B cell (primary cell): ENCODE data around the gene GGA2. TPM values are rescaled to one million over a fixed set of nuclear protein-coding genes. Genes with fewer than 3 reads are reported as not detected.

Experiments
- ATAC-seq: fragments of 200-7000 bp; cut with Tn5 transposase; one replicate; pipeline ENCODE4 v1.10.0; 2021; ENCODE audit warnings: low read depth, mild to moderate bottlenecking, moderate number of reproducible peaks, moderate library complexity
- CTCF ChIA-PET: fragments of 350-600 bp; sonication (Branson Sonifier 250); formaldehyde crosslinking; loops from one replicate; lab custom pipeline; 2021; ENCODE audit warnings: antibody characterized with exemption, inconsistent platforms; lab: Charles Lee
- POLR2A ChIA-PET: fragments of 350-600 bp; sonication (Branson Sonifier 250); formaldehyde crosslinking; loops from one replicate; lab custom pipeline; 2021; ENCODE audit warnings: antibody characterized with exemption; lab: Charles Lee
- DNase-seq: peaks from one replicate; pipeline ENCODE4 v3.0.0; 2013
- H2AFZ ChIP-seq: 2 replicates; pipeline ENCODE4 v1.6.1; 2012; ENCODE audit warnings: mild to moderate bottlenecking, low read depth, low read length; ENCODE audit not compliant: insufficient read depth, poor library complexity, severe bottlenecking
- H3K27ac ChIP-seq, 2 donors: 1 replicate in 1 of 2; 2 replicates in 1 of 2; pipeline ENCODE4 v1.5.1; 2012 to 2013; ENCODE audit warnings: low read length in 2 of 2, mild to moderate bottlenecking in 2 of 2, moderate library complexity in 1 of 2
- H3K27me3 ChIP-seq, 4 experiments: fragments of 200-600 bp in 1 of 4; sonication (generic) in 1 of 4; replicated peaks in 1 of 4; 1 replicate in 2 of 4; 2 replicates in 2 of 4; pipeline versions ENCODE4 v1.6.1 to v1.7.0; 2013 to 2016; ENCODE audit warnings: low read length in 3 of 4, mild to moderate bottlenecking in 2 of 4, mixed read lengths in 1 of 4, moderate library complexity in 1 of 4; ENCODE audit not compliant: insufficient read depth in 4 of 4, control insufficient read depth in 3 of 4; ENCODE audit errors: control extremely low read depth in 1 of 4
- H3K36me3 ChIP-seq, 2 experiments: replicated peaks in 1 of 2; 1 replicate in 1 of 2; 2 replicates in 1 of 2; pipeline versions ENCODE4 v1.6.1 to v1.7.1; 2013; ENCODE audit warnings: low read length in 1 of 2; ENCODE audit not compliant: insufficient read depth in 2 of 2, control insufficient read depth in 1 of 2; ENCODE audit errors: control extremely low read depth in 1 of 2, extremely low read depth in 1 of 2
- H3K4me1 ChIP-seq, 2 donors: fragments of 200-600 bp in 1 of 2; sonication (generic) in 1 of 2; 1 replicate in 1 of 2; 2 replicates in 1 of 2; pipeline versions ENCODE4 v1.5.1 to v1.6.1; 2013 to 2017; ENCODE audit warnings: low read length in 2 of 2; ENCODE audit not compliant: control insufficient read depth in 2 of 2, insufficient read depth in 2 of 2
- H3K4me2 ChIP-seq: replicated peaks from 2 replicates; pipeline ENCODE3; 2012; ENCODE audit warnings: mild to moderate bottlenecking, low read depth, low read length; ENCODE audit not compliant: poor library complexity, severe bottlenecking
- H3K4me3 ChIP-seq, 5 experiments: fragments of 200-600 bp in 1 of 5; sonication (generic) in 1 of 5; 1 replicate in 3 of 5; 2 replicates in 2 of 5; pipeline versions ENCODE4 v1.5.1 to v1.7.0; 2011 to 2016; ENCODE audit warnings: low read length in 4 of 5, mild to moderate bottlenecking in 4 of 5, low read depth in 2 of 5, control low read depth in 1 of 5, moderate library complexity in 1 of 5; ENCODE audit not compliant: insufficient read depth in 1 of 5; ENCODE audit errors: control extremely low read depth in 1 of 5, extremely low read depth in 1 of 5
- H3K79me2 ChIP-seq: fragments of 200-600 bp; sonication (generic); one replicate; pipeline ENCODE4 v1.6.0; 2016; ENCODE audit warnings: low read length; ENCODE audit not compliant: control insufficient read depth, insufficient read depth
- H3K9ac ChIP-seq: fragments of 200-600 bp; sonication (generic); 2 replicates; pipeline ENCODE4 v1.6.1; 2017; ENCODE audit warnings: mild to moderate bottlenecking, low read length, moderate library complexity
- H3K9me3 ChIP-seq, 3 donors: one replicate each; pipeline versions ENCODE4 v1.6.1 to v1.7.1; 2013; ENCODE audit warnings: low read length in 2 of 3; ENCODE audit not compliant: control insufficient read depth in 2 of 3, insufficient read depth in 1 of 3; ENCODE audit errors: control extremely low read depth in 1 of 3
- H4K20me1 ChIP-seq: 2 replicates; pipeline ENCODE4 v1.6.0; 2012; ENCODE audit warnings: mild to moderate bottlenecking, low read length; ENCODE audit not compliant: insufficient read depth, control insufficient read depth, poor library complexity, severe bottlenecking
- H3K27ac Mint-ChIP-seq: one replicate; pipeline ENCODE4 v1.8.0; 2021; ENCODE audit warnings: mixed read lengths
- H3K27me3 Mint-ChIP-seq: one replicate; pipeline ENCODE4 v1.8.0; 2021; ENCODE audit warnings: mixed read lengths
- H3K4me1 Mint-ChIP-seq: one replicate; pipeline ENCODE4 v1.8.0; 2021; ENCODE audit warnings: mixed read lengths
- H3K4me3 Mint-ChIP-seq: one replicate; pipeline ENCODE4 v1.8.0; 2021; ENCODE audit warnings: mixed read lengths
- H3K9me3 Mint-ChIP-seq: one replicate; pipeline ENCODE4 v1.8.0; 2022; ENCODE audit warnings: mixed read lengths; ENCODE audit not compliant: insufficient read depth
- EZH2 ChIP-seq: IDR thresholded peaks from 2 replicates; pipeline ENCODE4 v1.6.1; 2012; ENCODE audit warnings: borderline replicate concordance, low read depth, mild to moderate bottlenecking, moderate library complexity, low read length; ENCODE audit not compliant: insufficient read depth, poor library complexity, severe bottlenecking
- WGBS: methylation state at CpG from one replicate; pipeline ENCODE4 v1.1.5; 2013; ENCODE audit warnings: missing lambda C conversion rate; ENCODE audit not compliant: insufficient coverage; 5-methylcytosine and 5-hydroxymethylcytosine counted together
- intact Hi-C: fragments of 100-400 bp; cut with micrococcal nuclease; formaldehyde crosslinking; loops from one replicate; pipeline ENCODE4 v1.10.0; 2022
- polyA plus RNA-seq: library from polyadenylated mRNA; depleted of rRNA; stranded (reverse); fragments of >200 nt; gene quantifications from 2 replicates; pipeline ENCODE4 v1.2.3, GENCODE V29; 2012
- total RNA-seq, 2 donors: library from RNA; stranded (reverse); fragments of 120-200 nt in 1 of 2; gene quantifications; 1 replicate in 1 of 2; 2 replicates in 1 of 2; pipeline versions ENCODE4 v1.2.3 to v1.2.4, GENCODE V29; 2013 to 2022
- TF ChIP-seq, protein P1 (sequence below): fragments of 200-600 bp; IDR thresholded peaks from one replicate; pipeline ENCODE4 v1.8.0; 2022; ENCODE audit warnings: antibody characterized with exemption, mild to moderate bottlenecking

The GGA2 gene
- total and polyA plus RNA-seq, 2 donors (not counting 1 experiment from before 2014, with no cell fraction given), result 227 to 832 TPM

DNA sequence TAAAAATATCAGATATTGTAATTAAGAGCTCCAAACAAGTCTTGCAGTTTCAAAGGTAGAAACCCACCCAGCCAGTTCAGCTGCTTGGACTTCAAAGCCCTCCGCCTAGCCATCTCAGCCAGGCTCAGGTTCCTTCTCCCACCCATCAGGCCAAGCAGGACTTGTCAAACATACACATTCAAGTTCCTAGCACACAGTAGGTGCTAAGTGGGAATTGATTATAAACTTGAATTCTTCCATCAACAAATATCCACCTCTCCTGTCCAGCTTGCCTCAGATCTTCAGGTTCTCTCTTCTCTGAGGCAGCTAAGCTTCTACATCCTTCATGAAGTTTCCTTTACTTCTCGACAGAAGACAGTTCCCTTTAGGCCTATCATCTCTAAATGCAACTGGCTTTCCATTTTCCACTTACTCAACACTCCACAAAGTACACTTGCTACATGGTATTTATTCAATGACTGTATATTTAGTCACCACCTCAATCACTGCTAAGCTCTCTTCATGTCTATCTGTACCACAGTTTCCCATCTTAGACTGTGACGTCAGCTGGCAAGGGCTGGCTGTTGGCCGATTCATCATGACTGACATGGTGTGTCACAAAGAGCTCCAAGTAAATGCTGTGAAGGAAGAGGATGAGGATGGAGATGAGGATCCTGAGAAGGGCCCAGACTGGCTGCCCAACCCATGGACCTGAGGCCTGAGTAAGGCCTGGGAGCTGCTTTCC lies 44.0 kb downstream of the GGA2 start:
- intact Hi-C loops, result no loop called here
- Histone ChIP-seq H3K4me3 (no peak overlapping the region), H3K4me1 (no peaks in the 10 kb centered on the region), H3K4me2 (no peak overlapping the region), H3K27ac (no peak overlapping the region), H2AFZ (no peak overlapping the region), H4K20me1 (peaks cover 59% of the 10 kb centered on the region), H3K36me3 (peaks cover 22 to 59% of the 10 kb centered on the region in 2 experiments), H3K79me2 (no peaks in the 10 kb centered on the region), H3K9me3 (no peaks in the 10 kb centered on the region), H3K27me3 (no peaks in the 10 kb centered on the region), H3K9ac (no peak overlapping the region)
- ATAC-seq, result no peak
- CTCF ChIA-PET, result interaction anchor here (1.4 kb wide), 2 partner anchors 30 to 40 kb away, joined by 3 read pairs; no protein-coding TSS in a partner anchor
- TF ChIP-seq, protein P1, sequence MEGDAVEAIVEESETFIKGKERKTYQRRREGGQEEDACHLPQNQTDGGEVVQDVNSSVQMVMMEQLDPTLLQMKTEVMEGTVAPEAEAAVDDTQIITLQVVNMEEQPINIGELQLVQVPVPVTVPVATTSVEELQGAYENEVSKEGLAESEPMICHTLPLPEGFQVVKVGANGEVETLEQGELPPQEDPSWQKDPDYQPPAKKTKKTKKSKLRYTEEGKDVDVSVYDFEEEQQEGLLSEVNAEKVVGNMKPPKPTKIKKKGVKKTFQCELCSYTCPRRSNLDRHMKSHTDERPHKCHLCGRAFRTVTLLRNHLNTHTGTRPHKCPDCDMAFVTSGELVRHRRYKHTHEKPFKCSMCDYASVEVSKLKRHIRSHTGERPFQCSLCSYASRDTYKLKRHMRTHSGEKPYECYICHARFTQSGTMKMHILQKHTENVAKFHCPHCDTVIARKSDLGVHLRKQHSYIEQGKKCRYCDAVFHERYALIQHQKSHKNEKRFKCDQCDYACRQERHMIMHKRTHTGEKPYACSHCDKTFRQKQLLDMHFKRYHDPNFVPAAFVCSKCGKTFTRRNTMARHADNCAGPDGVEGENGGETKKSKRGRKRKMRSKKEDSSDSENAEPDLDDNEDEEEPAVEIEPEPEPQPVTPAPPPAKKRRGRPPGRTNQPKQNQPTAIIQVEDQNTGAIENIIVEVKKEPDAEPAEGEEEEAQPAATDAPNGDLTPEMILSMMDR, result no peak
- TF ChIP-seq EZH2, result no peak
- no peak for DNase-seq
- Mint-ChIP-seq H3K9me3 (no peaks in the 10 kb centered on the region), H3K27me3 (no peaks in the 10 kb centered on the region), H3K4me3 (no peak overlapping the region), H3K4me1 (no peaks in the 10 kb centered on the region), H3K27ac (no peak overlapping the region)
- POLR2A ChIA-PET, result interaction anchor here (0.6 kb wide), 1 partner anchor 17 kb away, joined by 7 read pairs; no protein-coding TSS in a partner anchor
- 100% methylated on average over 1 of the region's 4 CpGs for WGBS

DNA sequence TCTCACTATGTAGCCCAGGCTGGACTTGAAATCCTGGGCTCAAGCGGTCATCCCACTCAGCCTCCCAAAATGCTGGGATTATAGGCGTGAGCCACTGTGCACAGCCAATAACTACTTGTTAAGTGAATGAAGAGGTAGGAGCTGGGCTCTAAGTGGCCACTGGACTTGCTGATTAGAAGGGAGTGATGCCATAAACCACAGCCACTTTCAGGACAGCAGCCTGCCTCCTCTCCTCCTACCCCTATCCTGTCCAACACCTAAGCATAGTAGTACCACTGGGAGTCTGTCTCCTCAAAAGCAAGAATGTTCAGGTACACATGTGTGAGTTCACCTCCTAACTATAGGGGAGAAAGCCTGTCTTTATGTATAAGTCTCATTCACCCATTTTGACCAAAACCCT lies 45.1 kb downstream of the GGA2 start:
- CTCF ChIA-PET, result interaction anchor here (0.7 to 1.4 kb wide), 3 partner anchors 29 to 106 kb away, joined by 3 read pairs; no protein-coding TSS in a partner anchor
- POLR2A ChIA-PET, result no interaction called here
- TF ChIP-seq, protein P1, result no peak
- no peak for TF ChIP-seq EZH2
- H3K27me3 ChIP-seq, result no peaks in the 10 kb centered on the region
- H3K27ac ChIP-seq, result no peak overlapping the region
- no peaks in the 10 kb centered on the region for H3K9me3 Mint-ChIP-seq
- no peak overlapping the region for H3K27ac Mint-ChIP-seq
- H3K9ac ChIP-seq, result no peak overlapping the region
- no peak overlapping the region for H3K4me3 Mint-ChIP-seq
- no peaks in the 10 kb centered on the region for H3K9me3 ChIP-seq
- intact Hi-C loops, result no loop called here
- no peaks in the 10 kb centered on the region for H3K4me1 ChIP-seq
- no peak overlapping the region for H2AFZ ChIP-seq
- no peaks in the 10 kb centered on the region for H3K4me1 Mint-ChIP-seq
- no peaks in the 10 kb centered on the region for H3K79me2 ChIP-seq
- H3K4me2 ChIP-seq, result no peak overlapping the region
- ATAC-seq (no peak), DNase-seq (no peak)
- H3K4me3 ChIP-seq, result no peak overlapping the region
- peaks cover 47% of the 10 kb centered on the region for H4K20me1 ChIP-seq
- WGBS, result no CpG with 5 or more reads among the region's 2 CpGs
- H3K36me3 ChIP-seq, result peaks cover 20 to 49% of the 10 kb centered on the region in 2 experiments
- no peaks in the 10 kb centered on the region for H3K27me3 Mint-ChIP-seq
